Measurements from ENCODE around the gene ADAMTSL5.

DNA sequence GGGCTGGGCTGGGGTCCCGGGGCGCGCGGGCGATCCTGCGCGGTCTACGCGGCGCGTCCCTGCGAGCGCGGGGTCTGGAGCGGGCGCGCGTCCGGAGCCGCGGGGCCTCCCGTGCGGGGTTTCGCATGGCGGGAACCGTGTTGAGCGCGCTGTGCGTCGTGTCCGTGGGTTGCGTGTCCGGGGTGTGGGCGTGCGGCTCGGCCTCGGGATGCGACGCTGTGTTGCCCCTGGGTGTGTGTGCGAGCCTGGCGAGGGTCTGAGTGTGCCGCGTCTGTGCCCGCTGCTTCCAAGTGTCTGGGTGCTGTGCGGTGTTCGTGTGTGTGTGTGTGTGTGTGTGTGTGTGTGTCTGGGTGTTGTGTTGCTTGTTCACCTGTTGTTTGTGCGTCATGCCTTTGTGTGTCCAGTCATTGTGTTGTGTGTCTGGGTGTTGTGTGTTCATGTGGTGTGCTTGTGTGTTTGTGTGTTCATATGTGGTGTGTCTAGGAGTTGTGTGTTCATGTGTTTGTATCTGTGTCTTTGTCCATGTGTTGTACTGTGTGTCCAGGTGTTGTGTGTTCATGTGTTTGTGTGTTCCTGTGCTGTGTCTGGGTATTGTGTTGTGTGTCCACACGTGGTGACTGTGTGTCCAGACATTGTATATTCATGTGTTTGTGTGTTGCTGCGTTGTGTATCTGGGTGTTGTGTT is 11.6 kb upstream of the ADAMTSL5 start:
- TF ChIP-seq, protein P1, sequence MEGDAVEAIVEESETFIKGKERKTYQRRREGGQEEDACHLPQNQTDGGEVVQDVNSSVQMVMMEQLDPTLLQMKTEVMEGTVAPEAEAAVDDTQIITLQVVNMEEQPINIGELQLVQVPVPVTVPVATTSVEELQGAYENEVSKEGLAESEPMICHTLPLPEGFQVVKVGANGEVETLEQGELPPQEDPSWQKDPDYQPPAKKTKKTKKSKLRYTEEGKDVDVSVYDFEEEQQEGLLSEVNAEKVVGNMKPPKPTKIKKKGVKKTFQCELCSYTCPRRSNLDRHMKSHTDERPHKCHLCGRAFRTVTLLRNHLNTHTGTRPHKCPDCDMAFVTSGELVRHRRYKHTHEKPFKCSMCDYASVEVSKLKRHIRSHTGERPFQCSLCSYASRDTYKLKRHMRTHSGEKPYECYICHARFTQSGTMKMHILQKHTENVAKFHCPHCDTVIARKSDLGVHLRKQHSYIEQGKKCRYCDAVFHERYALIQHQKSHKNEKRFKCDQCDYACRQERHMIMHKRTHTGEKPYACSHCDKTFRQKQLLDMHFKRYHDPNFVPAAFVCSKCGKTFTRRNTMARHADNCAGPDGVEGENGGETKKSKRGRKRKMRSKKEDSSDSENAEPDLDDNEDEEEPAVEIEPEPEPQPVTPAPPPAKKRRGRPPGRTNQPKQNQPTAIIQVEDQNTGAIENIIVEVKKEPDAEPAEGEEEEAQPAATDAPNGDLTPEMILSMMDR (conservative IDR thresholded peaks at IDR 0.05; ENCODE audit: low read length): no peak
- TF ChIP-seq EZH2phosphoT487 (IDR thresholded peaks at IDR 0.05; ENCODE audit: borderline replicate concordance, low read depth, low read length): no peak
